Heart right ventricle (tissue), 16 donors: ENCODE results near the gene ARHGAP29. TPM values are rescaled to one million over a fixed set of nuclear protein-coding genes. Genes with fewer than 3 reads are reported as not detected.

Source experiments
- ATAC-seq, 8 donors: fragments of 200-7000 bp; cut with Tn5 transposase; one replicate each; pipeline ENCODE4 v1.9.1; 2020; ENCODE audit warnings: mild to moderate bottlenecking in 8 of 8, moderate library complexity in 8 of 8, moderate number of reproducible peaks in 1 of 8
- DNase-seq, 2 donors: peaks; one replicate each; pipeline ENCODE4 v3.0.0-alpha.2; 2020
- H3K27ac ChIP-seq, 10 donors: fragments of 200-600 bp; sonication (generic) in 2 of 10; one replicate each; pipeline versions ENCODE4 v1.5.0 to v1.8.0; 2020 to 2022; ENCODE audit warnings: mild to moderate bottlenecking in 3 of 10
- H3K27me3 ChIP-seq, 7 donors: fragments of 200-600 bp; one replicate each; pipeline ENCODE4 v1.8.0; 2021 to 2022; ENCODE audit warnings: mild to moderate bottlenecking in 2 of 7
- H3K36me3 ChIP-seq, 9 donors: fragments of 200-600 bp; sonication (generic) in 1 of 9; one replicate each; pipeline versions ENCODE4 v1.5.0 to v1.8.0; 2020 to 2022; ENCODE audit warnings: mild to moderate bottlenecking in 2 of 9
- H3K4me1 ChIP-seq, 9 donors: fragments of 200-600 bp; sonication (generic) in 1 of 9; one replicate each; pipeline versions ENCODE4 v1.5.0 to v1.8.0; 2020 to 2022; ENCODE audit warnings: mild to moderate bottlenecking in 4 of 9
- H3K4me3 ChIP-seq, 10 donors: fragments of 200-600 bp; sonication (generic) in 2 of 10; one replicate each; pipeline versions ENCODE4 v1.5.0 to v1.8.0; 2020 to 2022; ENCODE audit warnings: mild to moderate bottlenecking in 7 of 10, moderate library complexity in 2 of 10
- H3K9me3 ChIP-seq, 11 donors: fragments of 200-600 bp in 10 of 11; sonication (generic) in 2 of 11; one replicate each; pipeline versions ENCODE4 v1.5.0 to v1.8.0; 2013 to 2022; ENCODE audit warnings: mild to moderate bottlenecking in 2 of 11, control low read depth in 1 of 11, moderate library complexity in 1 of 11
- CTCF ChIP-seq, 9 donors: fragments of 200-600 bp; sonication (generic) in 2 of 9; IDR thresholded peaks; one replicate each; pipeline versions ENCODE4 v1.5.0 to v1.8.0; 2021 to 2022; ENCODE audit warnings: antibody characterized with exemption in 9 of 9, mild to moderate bottlenecking in 5 of 9, moderate library complexity in 1 of 9
- WGBS, 2 donors: extraction: QIAGEN DNeasy Blood & Tissue Kit; methylation state at CpG; one replicate each; pipeline ENCODE4 v1.1.7; 2013; ENCODE audit warnings: inconsistent platforms in 1 of 2; 5-methylcytosine and 5-hydroxymethylcytosine counted together
- intact Hi-C, 10 donors: fragments of 100-400 bp; cut with DNase I; formaldehyde crosslinking; loops; one replicate each; pipeline versions ENCODE4 v1.11.1 to v1.14.2; 2022
- polyA plus RNA-seq, 2 donors: library from polyadenylated mRNA; stranded (reverse); fragments of 200-250 nt; gene quantifications; one replicate each; pipeline ENCODE4 v1.2.3, GENCODE V29; 2013
- total RNA-seq, 10 donors: library from RNA; stranded (reverse); fragmentation: NEBNext Ultra II Directional in 3 of 10; extraction: Animal tissue kit (Norgen Biotek cat#: 25700) in 3 of 10; gene quantifications; one replicate each; pipeline versions ENCODE4 v1.2.1 to v1.2.4, GENCODE V29; 2021 to 2023
- donor health status: Arrhythmogenic right ventricular cardiomyopathy.
- donor health status: ischemic (EF 13 %, LVEDD 7.1; RV severe dilation, severe dysfunction).
- donor health status: healthy with polysubstance abuse.
- donor health status: DM: no; HTN: yes; CAD: no.
- donor health status: DM: no; HTN: no; CAD: no.
- donor health status: ischemic (EF 25% LVEDD 6.9; RV normal size, moderate dysfunction).
- donor health status: ischemic (EF 25% LVEDD 5.7; RV mildly dilated, moderate dysfunction).
- donor health status: healthy.
- donor health status: DM: yes; HTN: yes; CAD: no.
- donor health status: Ischemic cardiomyopathy.
- donor health status: ischemic (EF 35%, LVEDD 5.7; RV mildly dilated, moderate dysfunction).
- donor health status: nonischemic (EF 11% LVEDD 7.7; RV severe dilation, severe dysfunction).
- donor health status: DM: yes; HTN: yes; CAD: no.
- donor health status: PGD.
- donor health status: ischemic (EF 29% LVEDD 5.4; RV normal size, mild dysfunction).
- donor health status: nonischemic (EF 23%, LVEDD 6.1; RV moderate dilation, normal function).

ARHGAP29 gene
- total and polyA plus RNA-seq, 12 donors = 8.8 to 34.3 (median 27.7) TPM

GRCh38 chr1:94276988-94277434, 39.6 kb upstream of the ARHGAP29 start:
- Histone ChIP-seq H3K36me3 (no peaks in the 10 kb centered on the region), H3K4me3 (no peak overlapping the region), H3K27me3 (no peaks in the 10 kb centered on the region), H3K4me1 (peaks cover 0 to 18% (median 7%) of the 10 kb centered on the region in 9 donors), H3K27ac (peak overlapping the region in 5 of 10 donors; percentile 17 to 50 (median 39)), H3K9me3 (no peaks in the 10 kb centered on the region)
- 62 to 68% methylated on average over 4 of the region's 4 CpGs for WGBS, 2 donors
- no peak for TF ChIP-seq CTCF (IDR thresholded peaks at IDR 0.05)
- intact Hi-C loops = no loop called here
- DNase-seq (no peak), ATAC-seq (peak in 5 of 8 donors; percentile 34 to 73 (median 42))

GRCh38 chr1:94275083-94275482, 37.7 kb upstream of the ARHGAP29 start:
- intact Hi-C loops = no loop called here
- DNase-seq = no peak
- no peak for ATAC-seq
- H3K27me3 ChIP-seq = no peaks in the 10 kb centered on the region
- 52 to 65% methylated on average over 2 of the region's 2 CpGs for WGBS, 2 donors
- no peak overlapping the region for H3K4me3 ChIP-seq
- no peak overlapping the region for H3K27ac ChIP-seq
- TF ChIP-seq CTCF (IDR thresholded peaks at IDR 0.05) = no peak
- no peaks in the 10 kb centered on the region for H3K9me3 ChIP-seq
- peaks cover 0 to 7% (median 0%) of the 10 kb centered on the region in 9 donors for H3K4me1 ChIP-seq
- H3K36me3 ChIP-seq = no peaks in the 10 kb centered on the region

- Histone ChIP-seq H3K27ac (no peak overlapping the region), H3K4me3 (no peak overlapping the region), H3K36me3 (no peaks in the 10 kb centered on the region), H3K9me3 (no peaks in the 10 kb centered on the region), H3K27me3 (no peaks in the 10 kb centered on the region), H3K4me1 (peaks cover 0 to 7% (median 0%) of the 10 kb centered on the region in 9 donors)
- 76 to 92% methylated on average over 2 of the region's 2 CpGs for WGBS, 2 donors
- DNase-seq (no peak), ATAC-seq (no peak)
- intact Hi-C loops = no loop called here
- no peak for TF ChIP-seq CTCF (IDR thresholded peaks at IDR 0.05)
Observed at GRCh38 chr1:94274561-94274960, 37.2 kb upstream of the ARHGAP29 start.

GRCh38 chr1:94273111-94273510, 35.7 kb upstream of the ARHGAP29 start:
- Histone ChIP-seq H3K27me3 (no peaks in the 10 kb centered on the region), H3K36me3 (no peaks in the 10 kb centered on the region), H3K4me1 (peaks cover 0 to 7% (median 0%) of the 10 kb centered on the region in 9 donors), H3K27ac (no peak overlapping the region), H3K9me3 (no peaks in the 10 kb centered on the region), H3K4me3 (no peak overlapping the region)
- 72 to 82% methylated on average over 4 of the region's 4 CpGs for WGBS, 2 donors
- DNase-seq = no peak
- intact Hi-C loops = no loop called here
- TF ChIP-seq CTCF (IDR thresholded peaks at IDR 0.05) = no peak
- no peak for ATAC-seq
